GM19099 (cell line): ENCODE data around the gene NBEAL2.

Source experiments
- POLR2A ChIP-seq: IDR thresholded peaks from 3 replicates; pipeline ENCODE4 v1.6.1; 2011; ENCODE audit warnings: low read depth; ENCODE audit not compliant: insufficient read length; ENCODE audit errors: extremely low read depth

Gene NBEAL2

DNA sequence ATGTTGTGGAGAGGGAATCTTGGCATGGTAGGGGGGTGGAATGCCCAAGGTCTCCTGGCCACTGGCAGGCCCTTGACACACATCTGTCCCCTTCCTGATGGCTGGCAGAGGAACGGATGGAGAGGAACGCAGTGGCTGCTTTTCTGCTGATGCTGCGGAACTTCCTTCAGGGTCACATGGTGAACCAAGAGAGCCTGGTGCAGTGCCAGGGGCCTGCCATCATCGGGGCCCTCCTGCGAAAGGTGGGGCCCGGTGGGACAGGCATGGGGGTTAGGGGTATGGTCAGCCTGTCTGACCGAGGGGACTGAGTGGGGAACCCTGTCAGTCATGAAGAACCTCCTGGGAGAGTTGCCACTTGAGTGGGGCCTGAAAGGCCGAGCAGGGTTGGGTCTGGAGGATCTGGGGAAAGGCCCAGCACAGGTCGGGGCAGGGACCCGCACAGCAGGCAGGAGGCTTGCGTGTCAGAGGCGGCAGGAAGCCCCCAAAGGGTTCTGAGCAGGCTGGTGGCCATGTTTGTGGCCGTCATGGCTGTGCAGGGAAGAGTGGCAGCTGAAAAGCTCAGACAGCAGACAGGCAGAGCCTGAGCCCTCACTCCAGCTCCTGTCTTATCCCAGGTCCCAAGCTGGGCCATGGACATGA is 18.1 kb downstream of the NBEAL2 start:
- TF ChIP-seq POLR2A = no peak

DNA sequence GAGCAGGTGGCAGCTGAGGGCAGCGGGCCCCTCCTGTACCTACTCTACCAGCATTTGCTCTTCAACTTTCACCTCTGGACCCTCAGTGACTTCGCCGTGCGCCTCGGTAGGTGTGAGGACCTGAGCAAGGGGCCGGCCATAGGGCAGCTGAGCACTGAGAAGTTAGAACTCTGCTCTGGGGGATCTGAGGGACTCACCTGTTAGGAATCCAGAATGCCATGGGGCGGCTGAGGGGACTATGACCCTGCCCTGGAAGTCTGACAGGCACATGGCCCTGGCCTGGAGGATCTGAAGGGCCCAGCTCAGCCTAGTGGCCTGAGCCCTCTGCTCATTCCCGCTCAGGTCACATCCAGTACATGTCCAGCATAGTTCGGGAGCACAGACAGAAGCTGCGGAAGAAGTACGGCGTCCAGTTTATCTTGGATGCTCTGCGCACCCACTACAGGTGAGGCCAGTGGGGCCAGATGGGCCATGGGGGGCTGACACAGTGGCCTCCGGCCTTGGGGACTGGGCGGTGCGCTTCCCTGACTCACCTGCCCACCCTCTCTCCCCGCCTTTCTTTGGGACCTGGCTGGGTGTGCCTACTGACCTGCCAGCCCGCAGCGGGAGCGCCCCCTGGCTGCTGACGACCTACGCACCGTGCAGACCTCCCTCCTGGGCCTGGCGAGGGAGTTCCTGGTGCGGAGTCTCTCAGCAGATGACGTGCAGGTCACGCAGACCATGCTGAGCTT is 18.8 kb downstream of the NBEAL2 start:
- no peak for TF ChIP-seq POLR2A

DNA sequence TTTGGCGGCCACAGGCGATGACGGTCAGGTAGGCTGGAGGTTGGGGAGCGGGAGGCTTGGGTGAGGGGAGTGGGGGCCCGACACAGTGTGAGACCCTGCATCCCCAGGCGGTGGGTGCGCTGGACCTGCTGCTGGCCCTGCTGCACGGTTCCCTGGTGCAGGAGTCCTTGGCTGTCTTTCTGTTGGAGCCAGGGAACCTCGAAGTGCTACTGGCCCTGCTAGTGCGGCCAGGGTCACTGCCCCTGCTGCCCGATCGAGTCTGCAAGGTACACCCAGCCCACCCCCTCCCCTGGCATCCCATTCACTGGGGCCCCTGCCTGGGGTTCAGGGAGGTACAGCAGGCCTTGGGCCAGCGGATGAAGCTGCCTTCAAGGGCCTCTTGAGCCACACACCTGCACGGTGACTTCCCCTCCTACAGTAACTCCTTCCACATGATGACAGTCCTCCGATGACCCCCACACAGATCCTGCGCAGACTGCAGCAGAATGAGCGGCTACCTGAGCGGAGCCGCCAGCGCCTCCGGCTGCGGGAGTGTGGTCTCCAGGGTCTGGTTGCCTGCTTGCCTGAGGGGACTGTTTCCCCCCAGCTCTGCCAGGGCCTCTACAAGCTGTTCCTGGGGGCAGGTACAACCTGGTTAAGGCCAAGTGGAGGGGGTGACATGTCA is 19.5 kb downstream of the NBEAL2 start:
- no peak for TF ChIP-seq POLR2A

DNA sequence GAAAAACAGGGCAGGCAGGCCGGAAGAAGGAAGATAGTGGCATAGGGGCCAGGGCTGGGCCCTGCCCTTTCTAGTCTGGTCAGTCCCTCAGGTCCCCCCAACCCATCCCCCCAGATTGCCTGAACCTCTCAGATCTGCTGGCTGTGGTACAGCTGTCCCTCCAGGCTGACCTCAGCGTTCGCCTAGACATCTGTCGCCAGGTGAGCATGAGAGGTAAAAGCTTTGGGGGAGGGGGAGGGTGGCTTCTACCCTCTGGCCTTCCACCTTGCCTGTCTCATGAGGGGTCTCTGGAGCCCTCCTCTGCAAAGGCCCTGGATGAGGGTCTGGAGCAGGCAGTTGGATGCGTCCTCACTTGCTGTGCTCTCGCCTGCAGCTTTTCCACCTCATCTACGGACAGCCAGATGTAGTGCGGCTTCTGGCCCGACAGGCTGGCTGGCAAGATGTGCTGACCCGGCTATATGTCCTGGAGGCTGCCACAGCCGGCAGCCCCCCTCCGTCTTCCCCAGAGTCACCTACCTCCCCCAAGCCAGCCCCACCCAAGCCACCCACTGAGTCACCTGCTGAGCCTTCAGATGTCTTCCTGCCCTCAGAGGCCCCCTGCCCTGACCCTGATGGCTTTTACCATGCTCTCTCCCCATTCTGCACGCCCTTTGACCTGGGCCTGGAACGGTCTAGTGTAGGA is 20.2 kb downstream of the NBEAL2 start:
- no peak for TF ChIP-seq POLR2A

DNA sequence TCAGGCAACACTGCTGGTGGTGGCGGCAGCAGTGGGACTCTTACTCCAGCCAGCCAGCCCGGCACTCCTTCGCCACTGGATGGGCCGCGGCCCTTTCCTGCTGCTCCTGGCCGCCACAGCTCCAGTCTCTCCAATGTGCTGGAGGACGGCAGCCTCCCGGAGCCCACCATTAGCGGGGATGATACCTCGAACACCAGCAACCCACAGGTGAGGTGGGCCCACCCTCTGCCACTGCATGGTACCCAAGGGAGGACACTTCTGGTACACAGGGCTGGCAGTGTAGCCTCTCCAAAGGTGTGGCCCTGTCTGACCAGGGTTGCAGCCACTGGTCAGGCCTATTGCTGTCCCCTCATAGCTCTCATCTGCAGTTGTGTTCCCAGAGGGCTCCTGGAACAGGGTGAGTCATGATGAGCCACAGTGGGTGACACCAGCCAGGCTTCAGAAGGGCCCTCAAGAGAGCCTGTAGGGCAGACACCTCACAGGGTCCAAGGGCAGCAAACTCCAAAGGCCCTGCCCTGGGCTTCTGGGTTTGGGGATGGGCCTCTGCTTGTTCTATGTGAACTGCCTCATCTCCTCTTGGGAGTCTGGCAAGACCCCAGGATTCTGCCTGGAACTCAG is 20.8 kb downstream of the NBEAL2 start:
- TF ChIP-seq POLR2A = no peak

GRCh38 chr3:47000922-47001730 is 21.7 kb downstream of the NBEAL2 start:
- TF ChIP-seq POLR2A = no peak

- no peak for TF ChIP-seq POLR2A
Measured at GRCh38 chr3:47001731-47002170, 22.3 kb downstream of the NBEAL2 start.

- no peak for TF ChIP-seq POLR2A
Measured at GRCh38 chr3:47002171-47003055, 22.9 kb downstream of the NBEAL2 start.

- no peak for TF ChIP-seq POLR2A
Measured at GRCh38 chr3:47003056-47003410, 23.6 kb downstream of the NBEAL2 start.

- no peak for TF ChIP-seq POLR2A
Measured at GRCh38 chr3:47003461-47004368, 24.2 kb downstream of the NBEAL2 start.

- no peak for TF ChIP-seq POLR2A
Measured at GRCh38 chr3:47004369-47005211, 25.1 kb downstream of the NBEAL2 start.

DNA sequence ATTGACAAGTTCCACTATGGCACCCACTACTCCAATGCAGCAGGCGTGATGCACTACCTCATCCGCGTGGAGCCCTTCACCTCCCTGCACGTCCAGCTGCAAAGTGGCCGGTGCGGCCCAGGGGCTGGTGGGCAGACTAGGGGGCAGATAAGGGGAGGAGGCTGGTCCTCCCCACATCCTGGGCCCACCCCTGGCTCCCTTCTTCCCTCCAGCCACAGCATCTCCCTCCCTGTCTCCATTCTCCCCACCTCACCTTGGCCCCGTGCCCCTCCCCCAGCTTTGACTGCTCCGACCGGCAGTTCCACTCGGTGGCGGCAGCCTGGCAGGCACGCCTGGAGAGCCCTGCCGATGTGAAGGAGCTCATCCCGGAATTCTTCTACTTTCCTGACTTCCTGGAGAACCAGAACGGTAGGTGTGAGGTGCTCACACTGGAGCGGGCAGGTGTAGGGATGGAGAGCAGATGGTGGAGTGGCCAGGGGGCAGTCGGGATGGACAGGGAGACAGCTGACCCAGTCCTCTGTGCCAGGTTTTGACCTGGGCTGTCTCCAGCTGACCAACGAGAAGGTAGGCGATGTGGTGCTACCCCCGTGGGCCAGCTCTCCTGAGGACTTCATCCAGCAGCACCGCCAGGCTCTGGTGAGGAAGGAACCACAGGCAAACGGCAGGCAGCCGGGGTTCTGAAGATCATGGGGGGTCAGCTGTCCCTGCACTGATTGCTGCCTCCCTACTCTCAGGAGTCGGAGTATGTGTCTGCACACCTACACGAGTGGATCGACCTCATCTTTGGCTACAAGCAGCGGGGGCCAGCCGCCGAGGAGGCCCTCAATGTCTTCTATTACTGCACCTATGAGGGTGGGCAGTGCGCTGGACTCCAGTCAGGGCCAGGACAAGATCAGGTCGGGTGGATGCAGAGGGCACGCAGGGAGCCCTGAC is 26.0 kb downstream of the NBEAL2 start:
- TF ChIP-seq POLR2A = no peak
